ENCODE measurements around the gene ANO1. TPM values are rescaled to one million over a fixed set of nuclear protein-coding genes. Genes with fewer than 3 reads are reported as not detected.

The ANO1 gene
- total and polyA plus RNA-seq, 2 of the 8 experiments (the other 6 are each of a cell fraction or from before 2014, with no cell fraction given): 4.7 to 5.0 TPM

- no peak for TF ChIP-seq SRF (IDR thresholded peaks at IDR 0.05; ENCODE audit: low read depth, low read length)
- TF ChIP-seq ATF3 (IDR thresholded peaks at IDR 0.05; ENCODE audit: insufficient read depth, low read depth, low read length): no peak
- no peak for TF ChIP-seq HDAC6 (IDR thresholded peaks at IDR 0.05; ENCODE audit: low read depth, low read length)
- no peak for TF ChIP-seq KDM5A (IDR thresholded peaks at IDR 0.05; ENCODE audit: low read length)
- TF ChIP-seq SP2 (IDR thresholded peaks at IDR 0.05; ENCODE audit: low read length): no peak
- no peak for TF ChIP-seq SIRT6 (IDR thresholded peaks at IDR 0.05; ENCODE audit: low read length)
- no peak for TF ChIP-seq ATF2 (IDR thresholded peaks at IDR 0.05; ENCODE audit: low read length)
- no peak for TF ChIP-seq RFX5 (IDR thresholded peaks at IDR 0.05; ENCODE audit: borderline replicate concordance, low read depth, low read length)
- no peak for TF ChIP-seq TCF12 (IDR thresholded peaks at IDR 0.05; ENCODE audit: low read depth, low read length)
- no peak for TF ChIP-seq JUN (IDR thresholded peaks at IDR 0.05; ENCODE audit: low read depth, low read length)
- TF ChIP-seq SIX5 (IDR thresholded peaks at IDR 0.05; ENCODE audit: low read depth, low read length): no peak
- no peak for TF ChIP-seq SIN3A (conservative IDR thresholded peaks at IDR 0.05 in 1 of 2, IDR thresholded peaks at IDR 0.05 in 1 of 2; ENCODE audit: low read depth in 1 of 2, low read length in 2 of 2)
- no peak for TF ChIP-seq NANOG (IDR thresholded peaks at IDR 0.05; ENCODE audit: insufficient read depth, low read depth, low read length, poor library complexity, severe bottlenecking)
- TF ChIP-seq BACH1 (IDR thresholded peaks at IDR 0.05; ENCODE audit: low read length): 0 out of 2 replicates have a peak, but pooled peaks have one; percentile 8
- no peak for TF ChIP-seq MAX (IDR thresholded peaks at IDR 0.05)
- peak; percentile 79 for TF ChIP-seq KDM1A (IDR thresholded peaks at IDR 0.05; ENCODE audit: borderline replicate concordance, low read length)
- peak; percentile 14 to 38 (median 16); a peak in 3 of 4 replicates for TF ChIP-seq CTCF (IDR thresholded peaks at IDR 0.05; ENCODE audit: control extremely low read depth in 1 of 3, insufficient read depth in 1 of 3, low read depth in 1 of 3, low read length in 3 of 3)
- TF ChIP-seq TAF7 (optimal IDR thresholded peaks at IDR 0.05; ENCODE audit: borderline replicate concordance, low read depth, low read length): no peak
- no peak for TF ChIP-seq CBX8 (IDR thresholded peaks at IDR 0.05; ENCODE audit: borderline replicate concordance, low read depth, low read length)
- no peak for TF ChIP-seq ASH2L (IDR thresholded peaks at IDR 0.05; ENCODE audit: low read length)
Measured at GRCh38 chr11:70138403-70138802, 60.3 kb downstream of the ANO1 start (continued).
